ENCODE results near the gene OSER1.

Gene OSER1

GRCh38 chr20:44228465-44229258 is 18.1 kb upstream of the OSER1 start:
- POLR2A ChIA-PET, result no interaction called here
- no peaks in the 10 kb centered on the region for H3K9me3 ChIP-seq (ENCODE audit: control extremely low read depth in 1 of 5, control insufficient read depth in 4 of 5, insufficient read depth in 2 of 5, low read depth in 1 of 5, low read length in 4 of 5)
- H3K27me3 ChIP-seq (replicated peaks in 2 of 5; ENCODE audit: control insufficient read depth in 4 of 5, insufficient read depth in 5 of 5, low read length in 4 of 5), result no peaks in the 10 kb centered on the region
- H3K27ac ChIP-seq (ENCODE audit: insufficient read depth in 1 of 2, low read depth in 1 of 2, low read length in 2 of 2, poor library complexity in 1 of 2, severe bottlenecking in 2 of 2), result no peak overlapping the region
- no peak overlapping the region for H3K4me3 ChIP-seq (ENCODE audit: control insufficient read depth in 1 of 7, extremely low read depth in 1 of 7, insufficient read depth in 4 of 7, low read depth in 2 of 7, low read length in 6 of 7)
- no peak for DNase-seq
- no peaks in the 10 kb centered on the region for H3K4me1 ChIP-seq (ENCODE audit: control extremely low read depth in 1 of 4, control insufficient read depth in 4 of 4, insufficient read depth in 4 of 4, low read length in 3 of 4)
- H3K36me3 ChIP-seq (ENCODE audit: control insufficient read depth in 4 of 4, insufficient read depth in 4 of 4, low read length in 3 of 4), result no peaks in the 10 kb centered on the region
- CTCF ChIA-PET, result interaction anchor here (1.5 to 3.5 kb wide), 2 partner anchors 12 to 91 kb away, joined by 4 to 18 read pairs; no protein-coding TSS in a partner anchor
- 91% methylated on average over 14 of the region's 17 CpGs for WGBS (ENCODE audit: insufficient coverage)

GRCh38 chr20:44224637-44225036 is 14.1 kb upstream of the OSER1 start:
- WGBS (ENCODE audit: insufficient coverage), result 95% methylated on average over 5 of the region's 5 CpGs
- POLR2A ChIA-PET, result no interaction called here

GRCh38 chr20:44223721-44224120 is 13.2 kb upstream of the OSER1 start:
- no peaks in the 10 kb centered on the region for H3K9me3 ChIP-seq (ENCODE audit: control extremely low read depth in 1 of 5, control insufficient read depth in 4 of 5, insufficient read depth in 2 of 5, low read depth in 1 of 5, low read length in 4 of 5)
- 96% methylated on average over 4 of the region's 5 CpGs for WGBS (ENCODE audit: insufficient coverage)
- POLR2A ChIA-PET, result no interaction called here

More at GRCh38 chr20:44224637-44225036, 14.1 kb upstream of the OSER1 start:
- Histone ChIP-seq H3K9me3 (ENCODE audit: control extremely low read depth in 1 of 5, control insufficient read depth in 4 of 5, insufficient read depth in 2 of 5, low read depth in 1 of 5, low read length in 4 of 5) (no peaks in the 10 kb centered on the region), H3K4me1 (ENCODE audit: control extremely low read depth in 1 of 4, control insufficient read depth in 4 of 4, insufficient read depth in 4 of 4, low read length in 3 of 4) (peaks cover 0 to 4% (median 2%) of the 10 kb centered on the region in 4 experiments), H3K4me3 (ENCODE audit: control insufficient read depth in 1 of 7, extremely low read depth in 1 of 7, insufficient read depth in 4 of 7, low read depth in 2 of 7, low read length in 6 of 7) (no peak overlapping the region), H3K27me3 (replicated peaks in 2 of 5; ENCODE audit: control insufficient read depth in 4 of 5, insufficient read depth in 5 of 5, low read length in 4 of 5) (no peaks in the 10 kb centered on the region), H3K36me3 (ENCODE audit: control insufficient read depth in 4 of 4, insufficient read depth in 4 of 4, low read length in 3 of 4) (no peaks in the 10 kb centered on the region), H3K27ac (ENCODE audit: insufficient read depth in 1 of 2, low read depth in 1 of 2, low read length in 2 of 2, poor library complexity in 1 of 2, severe bottlenecking in 2 of 2) (no peak overlapping the region)
- CTCF ChIA-PET, result interaction anchor here (1.2 to 1.7 kb wide), 5 partner anchors 9 to 238 kb away, joined by 3 to 8 read pairs (median 3); partner anchors contain the start of gene FITM2
- DNase-seq, result no peak

GRCh38 chr20:44222633-44223368 is 12.2 kb upstream of the OSER1 start:
- H3K36me3 ChIP-seq (ENCODE audit: control insufficient read depth in 4 of 4, insufficient read depth in 4 of 4, low read length in 3 of 4), result no peaks in the 10 kb centered on the region
- peaks cover 12 to 22% (median 20%) of the 10 kb centered on the region in 4 experiments for H3K4me1 ChIP-seq (ENCODE audit: control extremely low read depth in 1 of 4, control insufficient read depth in 4 of 4, insufficient read depth in 4 of 4, low read length in 3 of 4)
- H3K9me3 ChIP-seq (ENCODE audit: control extremely low read depth in 1 of 5, control insufficient read depth in 4 of 5, insufficient read depth in 2 of 5, low read depth in 1 of 5, low read length in 4 of 5), result no peaks in the 10 kb centered on the region
- 96% methylated on average over 4 of the region's 7 CpGs for WGBS (ENCODE audit: insufficient coverage)
- ChIA-PET POLR2A (no interaction called here), CTCF (interaction anchor here (0.6 kb wide), 1 partner anchor 447 kb away, joined by 3 read pairs; no protein-coding TSS in a partner anchor)
- no peak for DNase-seq
- H3K4me3 ChIP-seq (ENCODE audit: control insufficient read depth in 1 of 7, extremely low read depth in 1 of 7, insufficient read depth in 4 of 7, low read depth in 2 of 7, low read length in 6 of 7), result no peak overlapping the region
- H3K27ac ChIP-seq (ENCODE audit: insufficient read depth in 1 of 2, low read depth in 1 of 2, low read length in 2 of 2, poor library complexity in 1 of 2, severe bottlenecking in 2 of 2), result no peak overlapping the region
- no peaks in the 10 kb centered on the region for H3K27me3 ChIP-seq (replicated peaks in 2 of 5; ENCODE audit: control insufficient read depth in 4 of 5, insufficient read depth in 5 of 5, low read length in 4 of 5)

More at GRCh38 chr20:44223721-44224120, 13.2 kb upstream of the OSER1 start:
- no peak for DNase-seq
- H3K4me3 ChIP-seq (ENCODE audit: control insufficient read depth in 1 of 7, extremely low read depth in 1 of 7, insufficient read depth in 4 of 7, low read depth in 2 of 7, low read length in 6 of 7), result no peak overlapping the region
- no peak overlapping the region for H3K27ac ChIP-seq (ENCODE audit: insufficient read depth in 1 of 2, low read depth in 1 of 2, low read length in 2 of 2, poor library complexity in 1 of 2, severe bottlenecking in 2 of 2)
- peaks cover 4 to 13% (median 11%) of the 10 kb centered on the region in 4 experiments for H3K4me1 ChIP-seq (ENCODE audit: control extremely low read depth in 1 of 4, control insufficient read depth in 4 of 4, insufficient read depth in 4 of 4, low read length in 3 of 4)
- no peaks in the 10 kb centered on the region for H3K27me3 ChIP-seq (replicated peaks in 2 of 5; ENCODE audit: control insufficient read depth in 4 of 5, insufficient read depth in 5 of 5, low read length in 4 of 5)
- CTCF ChIA-PET, result interaction anchor here (1.5 to 1.7 kb wide), 3 partner anchors 8 to 238 kb away, joined by 3 to 8 read pairs (median 4); no protein-coding TSS in a partner anchor
- H3K36me3 ChIP-seq (ENCODE audit: control insufficient read depth in 4 of 4, insufficient read depth in 4 of 4, low read length in 3 of 4), result no peaks in the 10 kb centered on the region

GRCh38 chr20:44222027-44222426 is 11.5 kb upstream of the OSER1 start:
- H3K27ac ChIP-seq (ENCODE audit: insufficient read depth in 1 of 2, low read depth in 1 of 2, low read length in 2 of 2, poor library complexity in 1 of 2, severe bottlenecking in 2 of 2), result no peak overlapping the region
- ChIA-PET POLR2A (no interaction called here), CTCF (interaction anchor here (1.4 kb wide), 1 partner anchor 388 kb away, joined by 3 read pairs; no protein-coding TSS in a partner anchor)
- H3K4me1 ChIP-seq (ENCODE audit: control extremely low read depth in 1 of 4, control insufficient read depth in 4 of 4, insufficient read depth in 4 of 4, low read length in 3 of 4), result peaks cover 18 to 29% (median 28%) of the 10 kb centered on the region in 4 experiments
- 100% methylated on average over 5 of the region's 5 CpGs for WGBS (ENCODE audit: insufficient coverage)
- no peaks in the 10 kb centered on the region for H3K36me3 ChIP-seq (ENCODE audit: control insufficient read depth in 4 of 4, insufficient read depth in 4 of 4, low read length in 3 of 4)
- no peak overlapping the region for H3K4me3 ChIP-seq (ENCODE audit: control insufficient read depth in 1 of 7, extremely low read depth in 1 of 7, insufficient read depth in 4 of 7, low read depth in 2 of 7, low read length in 6 of 7)
- no peaks in the 10 kb centered on the region for H3K9me3 ChIP-seq (ENCODE audit: control extremely low read depth in 1 of 5, control insufficient read depth in 4 of 5, insufficient read depth in 2 of 5, low read depth in 1 of 5, low read length in 4 of 5)
- DNase-seq, result no peak
- H3K27me3 ChIP-seq (replicated peaks in 2 of 5; ENCODE audit: control insufficient read depth in 4 of 5, insufficient read depth in 5 of 5, low read length in 4 of 5), result no peaks in the 10 kb centered on the region

GRCh38 chr20:44221368-44221954 is 10.9 kb upstream of the OSER1 start:
- no peaks in the 10 kb centered on the region for H3K9me3 ChIP-seq (ENCODE audit: control extremely low read depth in 1 of 5, control insufficient read depth in 4 of 5, insufficient read depth in 2 of 5, low read depth in 1 of 5, low read length in 4 of 5)
- WGBS (ENCODE audit: insufficient coverage), result 94% methylated on average over 2 of the region's 3 CpGs
- POLR2A ChIA-PET, result no interaction called here
- peaks cover 18 to 30% (median 29%) of the 10 kb centered on the region in 4 experiments for H3K4me1 ChIP-seq (ENCODE audit: control extremely low read depth in 1 of 4, control insufficient read depth in 4 of 4, insufficient read depth in 4 of 4, low read length in 3 of 4)
- DNase-seq, result no peak
- no peaks in the 10 kb centered on the region for H3K36me3 ChIP-seq (ENCODE audit: control insufficient read depth in 4 of 4, insufficient read depth in 4 of 4, low read length in 3 of 4)
- no peak overlapping the region for H3K4me3 ChIP-seq (ENCODE audit: control insufficient read depth in 1 of 7, extremely low read depth in 1 of 7, insufficient read depth in 4 of 7, low read depth in 2 of 7, low read length in 6 of 7)
- CTCF ChIA-PET, result interaction anchor here (1.4 kb wide), 1 partner anchor 389 kb away, joined by 3 read pairs; no protein-coding TSS in a partner anchor
- no peaks in the 10 kb centered on the region for H3K27me3 ChIP-seq (replicated peaks in 2 of 5; ENCODE audit: control insufficient read depth in 4 of 5, insufficient read depth in 5 of 5, low read length in 4 of 5)
- H3K27ac ChIP-seq (ENCODE audit: insufficient read depth in 1 of 2, low read depth in 1 of 2, low read length in 2 of 2, poor library complexity in 1 of 2, severe bottlenecking in 2 of 2), result no peak overlapping the region

Measured in common myeloid progenitor, CD34-positive (primary cell).